DMS153 (cell line): ENCODE data around the gene PCDHGA11.
"Not testable (repeated sequence)": the region's sequence is repeated elsewhere in the genome, so short reads cannot be mapped to it uniquely, and the experiment has no call there.

Source experiments
- DNase-seq: peaks from one replicate; lab custom pipeline; 2025; lab: John Stamatoyannopoulos, UW

The PCDHGA11 gene

GRCh38 chr5:141420855-141421488 lies at the start of gene PCDHGA11:
PCDHGA11 (plus strand) TSS chr5:141421051; CDS start chr5:141421228, 177 bp downstream.
- DNase-seq, result no peak

GRCh38 chr5:141371572-141372475 lies 49.0 kb upstream of the PCDHGA11 start:
- no peak for DNase-seq

GRCh38 chr5:141373673-141374317 lies 47.1 kb upstream of the PCDHGA11 start, which contains the start of gene PCDHGA6:
PCDHGA6 (plus strand) TSS chr5:141373891; CDS start chr5:141374084, 193 bp downstream.
- no peak for DNase-seq

- DNase-seq, result no peak
Observed at GRCh38 chr5:141374627-141375026, 46.2 kb upstream of the PCDHGA11 start.

GRCh38 chr5:141375444-141376155 lies 45.3 kb upstream of the PCDHGA11 start:
- not testable (repeated sequence) for DNase-seq

GRCh38 chr5:141382469-141383294 lies 38.2 kb upstream of the PCDHGA11 start, which contains the start of gene PCDHGA7:
PCDHGA7 (plus strand) TSS chr5:141382742; CDS start chr5:141382900, 158 bp downstream.
- no peak for DNase-seq

- DNase-seq, result no peak
Observed at GRCh38 chr5:141383345-141383744, 37.5 kb upstream of the PCDHGA11 start.

- DNase-seq, result no peak
Observed at GRCh38 chr5:141384471-141385267, 36.2 kb upstream of the PCDHGA11 start.

- not testable (repeated sequence) for DNase-seq
Observed at GRCh38 chr5:141387557-141388311, 33.1 kb upstream of the PCDHGA11 start, which contains the start of gene PCDHGB4. PCDHGB4 (plus strand) TSS chr5:141387698; CDS start chr5:141387885, 187 bp downstream.

- DNase-seq, result no peak
Observed at GRCh38 chr5:141388661-141389060, 32.2 kb upstream of the PCDHGA11 start.

- DNase-seq, result no peak
Observed at GRCh38 chr5:141389153-141390042, 31.5 kb upstream of the PCDHGA11 start.

- no peak for DNase-seq
Observed at GRCh38 chr5:141392429-141393198, 28.2 kb upstream of the PCDHGA11 start, which contains the start of gene PCDHGA8. PCDHGA8 (plus strand) TSS chr5:141392633; CDS start chr5:141392814, 181 bp downstream.

GRCh38 chr5:141393267-141393666 lies 27.6 kb upstream of the PCDHGA11 start:
- no peak for DNase-seq

GRCh38 chr5:141394401-141395187 lies 26.3 kb upstream of the PCDHGA11 start:
- not testable (repeated sequence) for DNase-seq

- DNase-seq, result not testable (repeated sequence)
Observed at GRCh38 chr5:141397756-141398551, 22.9 kb upstream of the PCDHGA11 start, which contains the start of gene PCDHGB5. PCDHGB5 (plus strand) TSS chr5:141397947; CDS start chr5:141398128, 181 bp downstream.
